GM12892 (cell line): ENCODE data around the gene NCSTN.

Experiments
- POLR2A ChIP-seq: IDR thresholded peaks from 2 replicates; pipeline ENCODE4 v1.6.1; 2011; ENCODE audit warnings: low read depth, low read length, control low read depth
- POLR2AphosphoS5 ChIP-seq: IDR thresholded peaks from 2 replicates; pipeline ENCODE4 v1.6.1; 2011; ENCODE audit warnings: low read depth, low read length, control low read depth
- TAF1 ChIP-seq: IDR thresholded peaks from 2 replicates; pipeline ENCODE4 v1.6.1; 2011; ENCODE audit warnings: low read depth, mild to moderate bottlenecking, control low read depth, low read length, borderline replicate concordance

GRCh38 chr1:160403244-160403643, 60.1 kb downstream of the NCSTN start:
- TF ChIP-seq POLR2A (no peak), POLR2AphosphoS5 (no peak), TAF1 (no peak)
